Esophagus squamous epithelium (tissue), 5 donors: ENCODE measurements around the gene PDE3A. TPM values are rescaled to one million over a fixed set of nuclear protein-coding genes. Genes with fewer than 3 reads are reported as not detected.

ENCODE experiments used
- DNase-seq: peaks from one replicate; lab custom pipeline; 2025; lab: John Stamatoyannopoulos, UW
- H3K27ac ChIP-seq, 4 donors: fragments of 200-600 bp; sonication (generic); one replicate each; pipeline ENCODE4 v1.5.1; 2016 to 2019; ENCODE audit warnings: mild to moderate bottlenecking in 1 of 4
- H3K27me3 ChIP-seq, 4 donors: fragments of 200-600 bp; sonication (generic); 1 replicate in 3 of 4; 2 replicates in 1 of 4; pipeline versions ENCODE4 v1.5.1 to v1.6.0; 2017 to 2021; ENCODE audit warnings: antibody characterized with exemption in 1 of 4
- H3K36me3 ChIP-seq, 3 donors: fragments of 200-600 bp; sonication (generic); one replicate each; pipeline ENCODE4 v1.5.1; 2016 to 2019
- H3K4me1 ChIP-seq, 3 donors: fragments of 200-600 bp; sonication (generic); one replicate each; pipeline ENCODE4 v1.5.1; 2017 to 2019
- H3K4me3 ChIP-seq, 4 donors: fragments of 200-600 bp; sonication (generic); 1 replicate in 3 of 4; 2 replicates in 1 of 4; pipeline ENCODE4 v1.5.1; 2016 to 2019; ENCODE audit warnings: mild to moderate bottlenecking in 2 of 4, moderate library complexity in 1 of 4
- H3K9me3 ChIP-seq, 3 donors: fragments of 200-600 bp; sonication (generic); one replicate each; pipeline ENCODE4 v1.5.1; 2016 to 2019
- POLR2A ChIP-seq, 4 donors: fragments of 450-650 bp; IDR thresholded peaks; one replicate each; pipeline ENCODE4 v1.6.1; 2017; ENCODE audit warnings: antibody characterized with exemption in 4 of 4, mild to moderate bottlenecking in 4 of 4, moderate library complexity in 3 of 4
- WGBS, 2 donors: methylation state at CpG; one replicate each; pipeline ENCODE4 v1.1.5; 2018; 5-methylcytosine and 5-hydroxymethylcytosine counted together
- intact Hi-C: fragments of 100-400 bp; cut with DNase I; formaldehyde crosslinking; loops from one replicate; pipeline ENCODE4 v1.15.0; 2022
- total RNA-seq, 4 donors: library from RNA; depleted of rRNA; stranded (reverse); fragments of >200 nt; gene quantifications; one replicate each; pipeline ENCODE4 v1.1.0, GENCODE V29; 2016
- TF ChIP-seq, protein P1 (sequence below), 6 experiments: fragments of 450-650 bp in 4 of 6; fragments of 200-600 bp in 2 of 6; sonication (generic) in 2 of 6; IDR thresholded peaks; one replicate each; pipeline ENCODE4 v1.5.1; 2016 to 2019; ENCODE audit warnings: antibody characterized with exemption in 6 of 6, mild to moderate bottlenecking in 4 of 6, moderate library complexity in 4 of 6
- donor health status: DM: yes; HTN: yes; CAD: no.

PDE3A gene
- total RNA-seq, 4 donors from 2014 or later = 0.30 to 5.5 (median 3.1) TPM

DNA sequence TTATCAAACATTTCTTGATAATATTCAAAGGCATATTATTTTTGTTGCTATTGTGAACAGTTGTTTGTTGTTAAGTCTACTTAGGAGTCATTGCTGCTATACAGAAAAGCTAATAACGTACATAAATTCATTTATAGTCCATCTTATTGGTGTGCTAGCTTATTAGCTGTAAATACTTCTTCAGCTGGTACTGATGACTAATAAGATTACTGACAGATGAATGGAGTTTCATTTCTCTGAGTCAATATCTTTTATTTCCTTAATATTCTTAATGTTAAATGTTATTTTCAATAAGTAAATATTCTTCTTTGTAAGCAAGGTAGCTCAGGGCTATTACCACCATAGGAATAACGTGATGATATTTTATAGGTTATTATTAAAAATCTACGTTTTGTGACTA, 187.4 kb downstream of the PDE3A start:
- WGBS, 2 donors = 43 to 55% methylated on average over 3 of the region's 3 CpGs
- Histone ChIP-seq H3K4me3 (no peak overlapping the region), H3K36me3 (no peaks in the 10 kb centered on the region), H3K4me1 (no peaks in the 10 kb centered on the region), H3K27ac (no peak overlapping the region), H3K9me3 (no peaks in the 10 kb centered on the region), H3K27me3 (no peaks in the 10 kb centered on the region)
- no peak for DNase-seq
- TF ChIP-seq, protein P1, sequence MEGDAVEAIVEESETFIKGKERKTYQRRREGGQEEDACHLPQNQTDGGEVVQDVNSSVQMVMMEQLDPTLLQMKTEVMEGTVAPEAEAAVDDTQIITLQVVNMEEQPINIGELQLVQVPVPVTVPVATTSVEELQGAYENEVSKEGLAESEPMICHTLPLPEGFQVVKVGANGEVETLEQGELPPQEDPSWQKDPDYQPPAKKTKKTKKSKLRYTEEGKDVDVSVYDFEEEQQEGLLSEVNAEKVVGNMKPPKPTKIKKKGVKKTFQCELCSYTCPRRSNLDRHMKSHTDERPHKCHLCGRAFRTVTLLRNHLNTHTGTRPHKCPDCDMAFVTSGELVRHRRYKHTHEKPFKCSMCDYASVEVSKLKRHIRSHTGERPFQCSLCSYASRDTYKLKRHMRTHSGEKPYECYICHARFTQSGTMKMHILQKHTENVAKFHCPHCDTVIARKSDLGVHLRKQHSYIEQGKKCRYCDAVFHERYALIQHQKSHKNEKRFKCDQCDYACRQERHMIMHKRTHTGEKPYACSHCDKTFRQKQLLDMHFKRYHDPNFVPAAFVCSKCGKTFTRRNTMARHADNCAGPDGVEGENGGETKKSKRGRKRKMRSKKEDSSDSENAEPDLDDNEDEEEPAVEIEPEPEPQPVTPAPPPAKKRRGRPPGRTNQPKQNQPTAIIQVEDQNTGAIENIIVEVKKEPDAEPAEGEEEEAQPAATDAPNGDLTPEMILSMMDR (IDR thresholded peaks at IDR 0.05) = no peak
- no peak for TF ChIP-seq POLR2A (IDR thresholded peaks at IDR 0.05)
- intact Hi-C loops = no loop called here

DNA sequence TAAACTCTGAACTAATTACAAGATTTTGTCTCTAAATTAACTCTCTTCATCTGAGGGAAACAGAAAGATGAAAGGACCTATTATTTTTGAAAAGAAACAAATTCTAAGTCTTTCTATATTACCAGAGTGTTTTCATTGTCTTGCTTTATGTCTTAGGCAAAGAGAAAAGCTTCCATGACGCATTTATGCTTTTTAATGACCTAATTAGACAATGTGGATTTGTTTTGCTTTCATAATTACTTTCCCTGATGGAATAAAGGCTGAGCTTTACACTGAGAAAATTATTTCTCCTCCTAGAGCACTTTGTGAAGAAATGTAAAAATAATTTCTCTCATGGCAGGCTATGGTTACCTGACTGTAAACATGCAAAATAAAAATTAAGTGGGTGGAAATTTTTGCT, 188.8 kb downstream of the PDE3A start:
- Histone ChIP-seq H3K27me3 (no peaks in the 10 kb centered on the region), H3K9me3 (no peaks in the 10 kb centered on the region), H3K36me3 (no peaks in the 10 kb centered on the region), H3K4me3 (no peak overlapping the region), H3K27ac (no peak overlapping the region), H3K4me1 (no peaks in the 10 kb centered on the region)
- intact Hi-C loops = no loop called here
- no peak for DNase-seq
- TF ChIP-seq POLR2A (IDR thresholded peaks at IDR 0.05) = no peak
- TF ChIP-seq, protein P1 (IDR thresholded peaks at IDR 0.05) = no peak
- 39 to 86% methylated on average over 1 of the region's 1 CpG for WGBS, 2 donors

DNA sequence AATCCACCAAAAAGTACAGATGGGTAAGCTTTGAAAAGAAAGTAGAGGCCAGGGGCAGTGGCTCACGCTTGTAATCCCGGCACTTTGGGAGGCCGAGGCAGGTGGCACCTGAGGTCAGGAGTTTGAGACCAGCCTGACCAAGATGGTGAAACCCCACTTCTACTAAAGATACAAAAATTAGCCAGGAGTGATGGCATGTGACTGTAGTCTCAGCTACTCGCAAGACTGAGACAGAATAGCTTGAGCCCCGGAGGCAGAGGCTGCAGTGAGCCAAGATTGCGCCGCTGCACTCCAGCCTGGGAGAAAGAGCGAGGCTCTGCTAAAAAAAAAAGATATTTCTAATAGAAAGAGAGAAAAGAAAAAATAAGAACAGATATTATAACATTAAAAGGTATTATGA, 192.6 kb downstream of the PDE3A start:
- no peaks in the 10 kb centered on the region for H3K9me3 ChIP-seq
- TF ChIP-seq, protein P1 (IDR thresholded peaks at IDR 0.05) = no peak
- no peak for TF ChIP-seq POLR2A (IDR thresholded peaks at IDR 0.05)
- no peak overlapping the region for H3K27ac ChIP-seq
- 84 to 85% methylated on average over 7 to 8 of the region's 8 CpGs for WGBS, 2 donors
- DNase-seq = no peak
- H3K27me3 ChIP-seq = no peaks in the 10 kb centered on the region
- H3K4me1 ChIP-seq = no peaks in the 10 kb centered on the region
- no peak overlapping the region for H3K4me3 ChIP-seq
- H3K36me3 ChIP-seq = no peaks in the 10 kb centered on the region
- intact Hi-C loops = no loop called here

DNA sequence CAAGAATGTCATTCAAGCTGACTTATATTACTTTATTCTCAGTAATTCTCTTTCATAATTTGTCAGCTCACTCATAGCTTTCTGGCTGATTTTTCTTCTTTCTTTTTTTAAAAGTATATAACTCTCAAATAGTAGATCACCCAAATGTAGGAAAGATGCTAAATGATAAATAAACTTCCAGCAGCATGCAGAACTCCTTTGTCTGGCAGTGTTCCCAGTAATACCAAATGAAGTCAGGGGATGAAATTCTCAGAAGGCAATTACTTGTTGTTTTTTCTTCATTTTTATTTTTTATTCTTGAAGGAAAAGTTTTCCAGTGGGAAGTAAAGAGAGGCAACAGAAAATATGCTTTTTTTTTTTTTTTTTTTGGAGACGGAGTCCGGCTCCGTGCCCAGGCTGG, 193.5 kb downstream of the PDE3A start:
- Histone ChIP-seq H3K36me3 (no peaks in the 10 kb centered on the region), H3K27me3 (no peaks in the 10 kb centered on the region), H3K4me1 (no peaks in the 10 kb centered on the region), H3K4me3 (no peak overlapping the region), H3K27ac (no peak overlapping the region), H3K9me3 (no peaks in the 10 kb centered on the region)
- 94 to 97% methylated on average over 2 to 3 of the region's 3 CpGs for WGBS, 2 donors
- no peak for TF ChIP-seq POLR2A (IDR thresholded peaks at IDR 0.05)
- TF ChIP-seq, protein P1 (IDR thresholded peaks at IDR 0.05) = no peak
- intact Hi-C loops = no loop called here
- DNase-seq = no peak

DNA sequence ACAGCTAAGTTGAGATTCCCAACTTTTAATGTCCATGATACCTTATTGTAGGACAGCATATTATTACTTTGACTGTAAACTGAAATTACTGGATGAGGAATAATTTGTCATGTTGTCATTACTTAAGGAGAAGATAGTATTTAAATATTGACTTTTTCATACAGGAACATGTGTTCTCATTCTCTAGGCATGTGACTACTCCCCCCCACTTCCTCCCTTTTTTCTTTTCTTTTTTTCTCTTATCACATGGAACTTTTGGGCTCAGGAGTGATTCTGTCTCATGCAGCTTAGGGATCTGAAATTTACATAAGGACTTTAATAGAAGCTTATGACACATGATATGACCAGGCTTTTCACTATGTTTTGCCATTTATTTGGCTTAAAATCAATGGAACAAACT, 199.1 kb downstream of the PDE3A start:
- Histone ChIP-seq H3K27me3 (no peaks in the 10 kb centered on the region), H3K27ac (no peak overlapping the region), H3K36me3 (no peaks in the 10 kb centered on the region), H3K4me3 (no peak overlapping the region), H3K9me3 (no peaks in the 10 kb centered on the region), H3K4me1 (no peaks in the 10 kb centered on the region)
- intact Hi-C loops = no loop called here
- no peak for DNase-seq
- no peak for TF ChIP-seq POLR2A (IDR thresholded peaks at IDR 0.05)
- TF ChIP-seq, protein P1 (IDR thresholded peaks at IDR 0.05) = no peak
